Renal cortex interstitium (tissue), 11 donors: ENCODE results near the gene B9D1. TPM values are rescaled to one million over a fixed set of nuclear protein-coding genes. Genes with fewer than 3 reads are reported as not detected.

Experiments used
- DNase-seq, 11 donors: peaks; one replicate each; pipeline ENCODE4 v3.0.0-alpha.2; 2013; ENCODE audit warnings: low read depth in 9 of 11, low spot score in 4 of 11; ENCODE audit errors: extremely low read depth in 1 of 11
- polyA plus RNA-seq, 3 donors: library from polyadenylated mRNA; unstranded; fragments of 120-200 nt; gene quantifications; one replicate each; pipeline ENCODE4 v1.2.1, GENCODE V29; 2013; ENCODE audit not compliant: insufficient read length in 3 of 3

Gene B9D1
- polyA plus RNA-seq, 3 donors: 34.7 to 48.8 (median 39.6) TPM

- no peak for DNase-seq
Observed at GRCh38 chr17:19345486-19346350, 16.8 kb downstream of the B9D1 start.

DNA sequence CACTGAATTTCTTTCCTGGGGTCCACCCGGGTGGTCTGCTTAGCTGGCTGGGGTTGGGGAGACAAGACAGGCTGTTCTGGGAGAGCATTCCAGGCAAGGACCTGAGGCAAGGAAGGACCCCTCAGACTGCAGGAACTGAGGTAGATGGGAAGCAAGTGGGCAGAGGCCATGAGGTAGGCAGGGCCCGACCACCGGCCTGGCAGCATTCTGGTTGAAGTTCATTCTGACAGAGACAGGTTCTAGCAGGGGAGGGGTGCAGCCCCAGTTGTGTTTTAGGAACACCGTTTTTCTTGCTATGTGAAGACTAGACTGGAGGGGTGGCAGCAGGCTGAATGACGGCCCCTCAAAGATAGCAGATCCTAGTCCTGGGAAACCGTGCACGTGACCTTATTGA is 17.5 kb downstream of the B9D1 start:
- DNase-seq: no peak

DNA sequence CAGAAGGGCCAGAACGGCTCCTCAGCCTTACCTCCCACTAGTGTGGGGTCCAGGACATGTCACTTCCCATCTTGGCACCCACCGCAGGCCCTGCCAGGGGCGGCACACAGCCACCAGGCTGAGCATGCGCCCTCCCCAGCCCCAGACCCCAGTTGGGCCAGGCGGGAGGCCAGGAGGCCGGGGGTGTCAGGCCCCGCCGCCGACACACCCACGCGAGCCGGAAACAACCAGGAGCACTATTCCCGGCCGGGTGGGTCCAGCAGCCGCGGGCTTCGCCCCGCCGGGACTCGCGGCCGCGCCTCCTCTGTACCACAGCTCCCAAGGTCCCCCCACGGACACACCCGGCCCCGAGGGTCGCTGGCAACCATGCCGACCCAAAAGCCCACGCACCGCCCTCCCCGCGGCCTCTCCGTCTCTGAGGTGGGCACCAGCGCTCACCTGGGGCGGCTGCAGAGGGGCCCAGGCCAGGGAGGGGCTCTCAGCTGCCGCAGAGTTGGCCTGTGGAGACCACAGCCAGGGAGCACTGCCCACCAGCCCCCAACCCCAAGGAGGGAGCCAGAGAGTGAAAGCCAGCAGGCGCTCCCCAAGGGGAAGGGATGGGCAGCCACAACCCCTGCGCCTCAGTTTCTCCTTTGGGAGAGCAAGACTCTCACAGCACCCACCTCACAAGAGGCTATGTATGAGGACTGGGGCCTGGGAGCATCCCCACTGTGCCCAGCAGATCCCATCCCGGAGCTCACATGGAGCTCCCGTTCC is 18.0 kb downstream of the B9D1 start:
- no peak for DNase-seq

- DNase-seq: no peak
Observed at GRCh38 chr17:19343671-19344151, 18.8 kb downstream of the B9D1 start.

DNA sequence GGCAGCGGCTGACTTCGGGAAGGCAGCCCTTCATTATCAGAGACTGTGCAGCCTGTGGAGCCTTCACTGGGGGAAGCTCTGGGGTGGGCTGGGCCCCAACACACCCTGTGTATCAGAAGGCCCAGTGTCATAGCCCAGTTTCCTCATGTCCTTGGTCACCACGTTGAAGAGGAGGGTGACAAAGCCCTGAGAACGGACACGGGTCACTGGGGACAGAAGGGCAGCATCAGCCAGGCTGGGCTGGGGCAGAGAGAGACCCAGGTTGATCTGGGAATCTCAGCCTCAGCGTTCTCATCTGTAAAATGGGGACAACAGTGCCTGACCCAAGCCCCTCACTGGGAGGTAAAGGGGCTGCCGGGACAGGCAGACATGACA is 19.3 kb downstream of the B9D1 start:
- no peak for DNase-seq

DNA sequence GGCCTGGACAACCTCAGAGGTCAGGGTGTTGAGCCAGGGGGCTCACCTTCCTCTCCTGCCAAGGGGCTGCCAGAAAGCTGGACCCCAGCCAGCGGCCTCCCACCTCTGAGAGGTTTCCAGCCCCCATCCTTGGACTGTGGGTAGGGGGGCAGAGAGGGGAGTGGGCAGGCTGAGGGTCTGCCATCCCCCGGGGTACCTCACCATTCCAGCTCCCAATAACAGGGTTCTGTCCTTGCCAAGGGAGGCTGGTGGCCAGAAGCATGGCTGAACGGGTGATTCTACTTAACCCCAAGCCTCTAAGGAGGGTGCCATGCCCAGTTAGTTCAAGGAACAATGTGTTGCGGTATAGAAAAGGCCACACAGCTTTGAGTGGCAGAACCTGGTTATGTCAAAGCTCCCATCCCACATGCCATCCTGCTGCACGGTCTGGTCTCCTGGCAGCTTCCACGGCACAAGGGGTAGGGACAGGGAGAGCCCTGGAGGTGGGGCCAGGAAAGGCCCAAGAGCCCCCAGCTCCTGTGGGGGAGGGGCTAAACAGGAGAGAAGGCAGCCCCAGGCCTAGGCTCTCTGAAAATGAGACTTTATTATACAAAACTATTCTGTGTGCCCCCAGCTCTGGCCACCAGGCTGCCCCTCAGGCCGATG is 19.8 kb downstream of the B9D1 start:
- DNase-seq: no peak

GRCh38 chr17:19341641-19342610 is 20.6 kb downstream of the B9D1 start:
- DNase-seq: no peak

DNA sequence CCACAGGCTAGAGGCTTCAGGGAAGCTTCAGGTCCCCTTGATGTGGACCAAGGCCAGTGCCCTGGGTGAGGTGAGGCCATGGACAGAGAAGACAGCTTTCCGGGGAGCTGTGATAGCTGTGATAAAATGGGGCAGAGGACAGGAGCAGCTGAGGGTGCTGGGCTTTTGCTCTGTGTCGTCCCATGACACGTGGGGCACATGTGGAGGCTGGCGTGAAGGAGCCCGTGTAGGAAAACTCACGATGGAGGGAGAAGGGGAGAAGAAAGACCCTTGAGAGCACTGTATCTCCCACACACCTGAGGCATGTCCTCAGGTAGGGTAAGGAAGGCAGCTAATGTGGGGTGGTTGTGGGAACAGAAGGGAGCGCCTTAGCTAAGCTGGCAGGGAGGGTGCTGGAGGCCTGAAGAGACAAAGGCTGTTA is 21.3 kb downstream of the B9D1 start:
- DNase-seq: no peak

DNA sequence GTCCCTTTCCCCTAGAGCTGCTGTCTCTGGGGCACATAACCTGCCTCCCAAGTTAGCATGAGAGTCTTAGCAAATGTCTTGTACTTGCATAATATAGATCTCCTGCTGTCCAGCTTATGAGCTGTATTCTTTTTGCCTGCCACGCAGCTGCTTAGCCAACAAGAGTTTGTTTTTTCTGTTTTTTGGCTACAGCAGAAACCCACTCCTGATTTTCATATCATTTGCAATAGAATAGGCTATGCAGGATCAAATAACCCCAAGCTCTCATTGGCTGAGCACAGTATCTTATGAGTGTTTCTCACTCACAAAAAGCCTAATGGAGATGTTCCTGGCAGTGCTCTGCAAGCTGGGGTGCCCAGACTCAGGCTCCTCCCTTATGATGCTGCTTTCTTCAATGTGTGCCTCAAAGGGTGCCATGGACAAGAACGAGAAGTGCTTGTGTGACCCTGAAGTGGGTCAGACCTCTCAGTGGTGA is 23.1 kb downstream of the B9D1 start:
- DNase-seq: no peak

- DNase-seq: peak in 1 of 11 donors; percentile 45
Observed at GRCh38 chr17:19338031-19338990, 24.2 kb downstream of the B9D1 start.

DNA sequence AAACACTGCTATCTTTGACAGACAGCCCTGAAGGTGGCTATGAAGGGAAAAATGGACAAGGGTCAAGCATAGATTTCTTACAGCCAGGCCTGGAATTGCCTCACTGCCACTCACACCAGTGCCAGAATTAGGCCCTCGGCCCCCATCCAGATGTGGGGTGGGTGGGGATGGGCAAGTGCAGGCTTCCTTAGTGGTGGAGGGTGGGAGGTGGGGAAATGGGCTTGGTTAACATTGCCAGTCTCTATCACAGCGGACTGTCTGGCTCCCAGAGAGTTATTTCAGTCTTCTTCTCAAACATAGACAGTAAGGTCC is 24.9 kb downstream of the B9D1 start:
- DNase-seq: no peak

DNA sequence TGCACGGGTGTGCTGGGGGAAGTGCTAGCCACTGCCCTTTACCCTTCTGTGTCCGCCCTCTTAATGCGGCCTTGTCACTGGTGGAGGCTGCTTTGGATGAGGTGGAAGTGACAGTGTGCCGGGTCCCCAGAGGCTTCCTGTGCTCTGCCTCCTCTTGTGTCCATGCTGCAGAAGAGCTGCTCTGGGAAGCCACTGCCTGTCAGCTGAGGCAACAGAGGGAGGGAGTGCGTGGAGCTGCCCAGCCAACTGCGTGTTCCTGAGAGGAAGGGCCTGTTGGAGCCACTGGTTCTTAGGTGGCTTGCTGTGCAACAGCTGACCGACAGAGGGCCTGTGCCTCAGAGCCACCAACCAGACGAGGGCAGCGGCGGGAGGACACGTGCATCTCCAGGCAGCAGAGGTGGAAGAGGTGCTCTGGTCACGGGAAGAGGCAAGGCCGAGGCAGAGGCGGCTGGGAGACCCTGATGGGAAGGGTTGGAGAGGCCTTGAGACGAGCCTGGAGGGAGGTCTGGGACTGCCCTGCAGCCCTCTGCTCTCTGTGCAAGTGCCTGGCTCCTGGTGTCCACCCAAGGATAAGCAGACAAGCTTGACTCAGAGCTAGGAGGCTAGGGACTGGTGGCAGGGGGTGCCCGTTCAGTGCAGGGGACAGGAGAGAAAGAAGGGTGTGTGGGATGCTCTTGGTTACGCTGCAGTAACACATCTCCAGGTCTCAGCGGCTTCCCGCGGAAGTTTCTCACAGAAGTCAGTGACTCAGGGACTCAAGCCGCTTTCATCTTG is 25.4 kb downstream of the B9D1 start:
- DNase-seq: no peak

GRCh38 chr17:19335951-19336631 is 26.4 kb downstream of the B9D1 start:
- no peak for DNase-seq

- no peak for DNase-seq
Observed at GRCh38 chr17:19334331-19334730, 28.2 kb downstream of the B9D1 start.

DNA sequence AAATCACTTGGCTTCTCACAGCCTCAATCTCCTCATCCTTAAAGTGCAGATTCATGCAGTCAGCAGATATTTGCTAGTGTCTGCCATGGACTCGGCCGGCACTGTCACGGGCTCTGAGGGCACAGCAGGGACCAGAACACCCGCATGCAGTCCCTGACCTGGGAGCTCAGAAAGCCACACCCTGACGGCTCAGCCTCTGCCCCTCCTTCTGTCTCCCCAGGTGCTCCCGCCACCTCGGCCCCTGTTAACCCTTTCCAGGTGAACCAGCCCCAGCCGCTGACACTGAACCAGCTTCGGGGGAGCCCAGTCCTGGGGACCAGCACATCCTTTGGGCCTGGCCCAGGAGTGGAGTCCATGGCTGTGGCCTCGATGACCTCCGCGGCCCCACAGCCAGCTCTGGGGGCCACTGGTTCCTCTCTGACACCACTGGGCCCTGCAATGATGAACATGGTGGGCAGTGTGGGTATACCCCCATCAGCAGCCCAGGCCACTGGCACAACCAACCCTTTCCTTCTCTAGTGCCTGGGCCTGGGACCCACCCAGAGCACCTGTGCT is 28.7 kb downstream of the B9D1 start:
- no peak for DNase-seq

DNA sequence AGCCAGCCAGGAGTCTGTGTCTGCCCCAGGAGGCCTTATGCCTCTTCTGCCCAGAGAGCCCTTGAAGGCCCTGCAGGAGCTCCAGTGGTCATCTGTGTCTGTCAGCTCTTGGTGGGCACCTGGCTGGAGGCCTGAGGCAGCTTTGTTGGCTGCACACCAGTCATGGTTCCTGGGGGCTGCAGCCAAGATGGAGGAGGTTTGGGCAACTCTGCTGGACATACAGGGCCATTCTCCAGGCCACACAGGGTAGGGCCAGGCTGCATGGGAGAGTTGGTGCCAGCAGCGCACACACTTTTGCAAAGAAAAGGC is 29.4 kb downstream of the B9D1 start:
- DNase-seq: no peak
